Measurements from ENCODE around the gene COMTD1. TPM values are rescaled to one million over a fixed set of nuclear protein-coding genes. Genes with fewer than 3 reads are reported as not detected.

Gene COMTD1
- total and polyA plus RNA-seq, 10 of the 15 experiments (the other 5 are each of a cell fraction or from before 2014, with no cell fraction given), result 0.39 to 64.3 (median 26.0) TPM

- TF ChIP-seq ZNF592 (IDR thresholded peaks at IDR 0.05) (no peak), JUNB (IDR thresholded peaks at IDR 0.05) (no peak), ESRRA (IDR thresholded peaks at IDR 0.05; ENCODE audit: low read length) (peak; percentile 49; the same call in 1 of the 2 replicates), ATF7 (IDR thresholded peaks at IDR 0.05; ENCODE audit: low read depth) (no peak), HCFC1 (IDR thresholded peaks at IDR 0.05; ENCODE audit: low read length) (no peak), POLR2AphosphoS5 (IDR thresholded peaks at IDR 0.05; ENCODE audit: low read length) (0 out of 2 replicates have a peak, but pooled peaks have one; percentile 4), GATAD2B (conservative IDR thresholded peaks at IDR 0.05; ENCODE audit: low read depth) (0 out of 2 replicates have a peak, but pooled peaks have one; percentile 60), NR2F1 (conservative IDR thresholded peaks at IDR 0.05) (no peak), POLR2A (IDR thresholded peaks at IDR 0.05; ENCODE audit: low read depth, low read length) (no peak), KAT2A (conservative IDR thresholded peaks at IDR 0.05; ENCODE audit: control insufficient read depth, low read depth, low read length) (no peak), CHD4 (IDR thresholded peaks at IDR 0.05) (no peak), YY1 (IDR thresholded peaks at IDR 0.05; ENCODE audit: low read depth, low read length) (peak; percentile 90), POLR2AphosphoS2 (IDR thresholded peaks at IDR 0.05; ENCODE audit: low read depth, low read length) (no peak)
- TF ChIP-seq, protein P1, sequence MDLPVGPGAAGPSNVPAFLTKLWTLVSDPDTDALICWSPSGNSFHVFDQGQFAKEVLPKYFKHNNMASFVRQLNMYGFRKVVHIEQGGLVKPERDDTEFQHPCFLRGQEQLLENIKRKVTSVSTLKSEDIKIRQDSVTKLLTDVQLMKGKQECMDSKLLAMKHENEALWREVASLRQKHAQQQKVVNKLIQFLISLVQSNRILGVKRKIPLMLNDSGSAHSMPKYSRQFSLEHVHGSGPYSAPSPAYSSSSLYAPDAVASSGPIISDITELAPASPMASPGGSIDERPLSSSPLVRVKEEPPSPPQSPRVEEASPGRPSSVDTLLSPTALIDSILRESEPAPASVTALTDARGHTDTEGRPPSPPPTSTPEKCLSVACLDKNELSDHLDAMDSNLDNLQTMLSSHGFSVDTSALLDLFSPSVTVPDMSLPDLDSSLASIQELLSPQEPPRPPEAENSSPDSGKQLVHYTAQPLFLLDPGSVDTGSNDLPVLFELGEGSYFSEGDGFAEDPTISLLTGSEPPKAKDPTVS (IDR thresholded peaks at IDR 0.05; ENCODE audit: low read depth, low read length), result no peak
Observed at GRCh38 chr10:75211007-75211691, 24.6 kb downstream of the COMTD1 start (continued).

All from GM12878 (cell line).